Fibroblast of skin of abdomen (primary cell): ENCODE measurements around the gene SCG5.

ENCODE experiments used
- DNase-seq: peaks from one replicate; pipeline ENCODE4 v3.0.0-alpha.2; 2013

Gene SCG5

DNA sequence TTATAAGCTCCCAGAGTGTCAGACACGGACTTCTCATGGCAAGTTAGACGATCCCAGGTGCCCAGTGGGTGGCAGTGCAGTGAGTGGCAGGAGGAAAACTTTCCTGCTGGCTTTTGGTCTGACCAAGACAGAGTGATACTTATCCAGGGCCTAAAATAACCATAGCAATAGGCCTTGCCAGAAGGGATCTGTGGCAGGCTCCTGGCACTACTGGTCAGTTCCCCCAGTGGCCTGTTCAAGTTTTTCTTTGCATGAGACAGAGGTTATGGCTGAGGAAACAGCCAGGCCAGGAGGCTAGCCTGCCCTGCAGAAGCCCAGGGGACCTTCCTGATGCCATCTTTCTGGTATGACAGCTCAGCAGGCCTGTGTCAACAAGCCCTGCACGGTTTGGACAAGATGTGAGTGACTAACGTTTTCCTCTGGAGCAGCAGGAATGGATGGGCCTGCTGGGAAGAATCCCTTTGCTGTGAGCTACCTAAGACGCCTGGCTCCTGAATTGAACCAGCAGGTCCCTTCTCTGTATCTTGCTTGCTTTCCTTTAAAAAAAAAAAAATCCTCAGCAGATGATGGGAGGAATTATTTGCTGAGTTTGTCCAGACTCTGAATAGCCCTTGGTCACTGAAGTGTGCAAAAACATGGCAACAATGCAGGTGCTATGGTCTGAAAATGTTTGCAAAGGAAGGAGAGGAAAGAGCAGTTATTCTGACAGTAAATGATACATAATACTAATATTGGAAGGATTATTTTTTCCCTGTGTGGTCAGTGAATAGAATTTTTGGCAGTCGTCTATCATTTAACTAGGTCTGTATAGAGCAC lies 18.0 kb downstream of the SCG5 start:
- peak; percentile 68 for DNase-seq

DNA sequence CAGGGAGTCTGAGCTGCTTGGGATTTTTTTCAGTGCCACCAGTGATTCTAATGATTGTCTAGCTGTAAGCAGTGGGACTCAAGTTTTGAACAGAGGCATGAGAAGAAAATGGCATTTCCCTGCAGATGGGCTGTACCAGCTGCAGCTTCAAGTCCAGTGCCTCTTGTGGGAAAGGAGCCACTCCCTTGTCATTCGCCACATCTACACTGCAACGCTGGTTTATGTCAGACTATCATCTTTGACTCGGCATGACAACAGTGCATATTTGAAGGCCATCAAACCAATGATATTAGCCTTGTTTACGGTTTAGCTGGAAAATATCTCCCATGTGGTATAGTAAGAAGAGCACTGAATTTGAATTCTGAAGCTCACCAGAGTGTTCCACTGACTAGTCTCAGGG lies 22.2 kb downstream of the SCG5 start:
- DNase-seq: no peak

DNA sequence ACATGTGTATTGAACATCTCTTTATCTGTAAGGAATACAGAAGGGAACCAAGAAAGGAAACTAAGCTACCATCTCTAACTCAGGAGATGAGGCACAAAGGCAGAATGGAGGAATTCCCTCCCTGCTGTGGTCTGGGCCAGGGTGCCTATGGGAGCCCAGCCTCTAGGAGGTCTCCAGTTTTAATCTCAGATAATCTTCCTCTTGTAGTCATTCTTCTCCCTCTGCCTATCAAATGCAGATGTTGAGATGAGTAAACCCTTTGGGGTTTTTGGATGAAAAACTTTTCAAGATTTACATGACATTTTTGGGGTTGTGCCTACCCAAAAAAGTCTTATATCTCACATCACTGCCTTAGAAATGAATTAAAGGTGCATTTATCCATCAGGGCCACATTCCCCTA lies 23.3 kb downstream of the SCG5 start:
- DNase-seq: peak; percentile 70

DNA sequence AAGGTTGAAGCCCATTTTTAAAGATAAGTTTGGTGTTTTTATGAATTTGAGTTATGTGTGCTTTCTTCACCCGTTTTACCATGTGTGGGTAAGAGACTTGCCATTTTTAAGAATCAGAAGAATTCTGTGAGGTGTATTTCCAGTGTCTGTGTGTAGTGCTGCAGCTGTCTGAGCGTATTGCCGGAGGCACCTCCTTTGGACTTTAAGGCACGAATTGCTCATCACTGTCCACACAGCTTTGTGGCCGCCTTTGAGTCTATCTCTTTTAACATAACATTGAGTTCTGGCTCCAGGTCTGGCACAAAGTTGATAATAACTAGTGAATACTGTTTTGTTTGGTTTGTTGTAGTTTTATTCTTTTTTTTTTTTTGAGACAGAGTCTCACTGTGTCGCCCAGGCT lies 25.8 kb downstream of the SCG5 start:
- no peak for DNase-seq

DNA sequence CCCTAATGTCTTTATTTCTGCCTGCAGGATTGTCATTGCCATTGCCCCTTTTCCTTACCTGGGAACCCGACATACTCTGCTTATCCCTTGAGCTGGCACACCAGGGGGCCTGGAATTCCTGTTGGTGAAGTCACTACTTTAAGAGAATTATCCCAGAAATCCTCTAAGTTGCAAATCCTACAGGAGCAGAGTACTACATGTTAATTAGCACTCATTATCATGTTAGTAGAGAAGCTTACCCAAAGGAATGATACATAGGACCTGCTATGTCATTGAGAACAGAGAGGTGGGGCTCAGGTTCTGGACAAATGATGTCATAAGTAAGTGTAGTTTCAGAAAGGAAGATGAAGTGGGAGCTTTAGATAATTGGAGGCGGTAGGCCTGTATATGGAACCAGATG lies 27.4 kb downstream of the SCG5 start:
- DNase-seq: no peak

DNA sequence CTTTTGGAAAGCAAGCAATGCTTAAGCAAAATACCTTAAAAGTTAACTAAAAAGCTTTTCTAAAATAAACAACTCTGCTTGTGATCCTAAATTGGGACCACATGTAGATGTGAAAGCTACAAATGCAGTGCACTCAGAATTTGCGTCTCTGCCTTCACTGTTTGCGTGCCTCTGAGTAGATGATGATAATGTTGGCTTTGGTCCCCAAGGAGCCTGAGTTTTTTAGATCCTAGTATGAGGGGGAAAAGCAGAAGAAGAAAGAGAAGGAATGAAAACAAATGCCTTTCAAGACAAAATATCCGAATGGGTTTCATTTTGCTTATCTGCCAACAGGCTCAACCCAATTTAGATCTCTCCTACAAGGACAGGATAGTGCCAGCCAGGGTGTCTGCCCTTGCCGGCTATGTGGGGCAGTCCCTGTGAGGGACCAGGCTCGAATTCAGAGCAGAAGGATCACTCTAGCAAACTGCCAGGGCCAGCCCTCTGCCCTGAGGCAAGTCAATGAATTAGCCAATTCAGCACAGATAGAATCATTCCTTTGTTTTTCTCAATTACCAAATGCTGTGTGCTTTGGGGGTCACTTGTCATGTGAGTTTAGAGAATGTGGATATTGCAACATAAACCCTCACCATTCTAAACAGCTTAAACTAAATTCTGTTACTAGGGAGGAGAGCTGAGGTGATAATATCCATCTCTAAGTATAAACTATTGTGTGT lies 28.5 kb downstream of the SCG5 start:
- DNase-seq: peak; percentile 83

DNA sequence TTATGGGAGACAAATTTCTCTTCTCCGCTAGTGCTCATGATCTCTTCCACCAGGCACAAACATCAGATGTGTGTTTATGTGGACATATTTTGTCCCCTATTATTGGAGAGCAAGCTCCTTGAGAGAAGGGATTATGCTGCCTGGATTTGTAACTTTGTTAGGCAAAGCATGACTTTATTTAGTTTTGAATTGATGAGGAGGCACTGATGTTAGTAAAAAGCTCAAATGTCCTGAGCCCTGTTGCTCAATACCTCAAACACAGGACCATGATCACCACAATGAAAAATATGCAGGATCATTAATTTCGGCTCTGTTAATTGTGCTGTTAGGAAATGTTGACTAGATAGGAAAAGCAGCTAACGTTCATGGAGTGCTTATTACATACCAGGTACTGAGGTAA lies 29.1 kb downstream of the SCG5 start:
- DNase-seq: no peak

DNA sequence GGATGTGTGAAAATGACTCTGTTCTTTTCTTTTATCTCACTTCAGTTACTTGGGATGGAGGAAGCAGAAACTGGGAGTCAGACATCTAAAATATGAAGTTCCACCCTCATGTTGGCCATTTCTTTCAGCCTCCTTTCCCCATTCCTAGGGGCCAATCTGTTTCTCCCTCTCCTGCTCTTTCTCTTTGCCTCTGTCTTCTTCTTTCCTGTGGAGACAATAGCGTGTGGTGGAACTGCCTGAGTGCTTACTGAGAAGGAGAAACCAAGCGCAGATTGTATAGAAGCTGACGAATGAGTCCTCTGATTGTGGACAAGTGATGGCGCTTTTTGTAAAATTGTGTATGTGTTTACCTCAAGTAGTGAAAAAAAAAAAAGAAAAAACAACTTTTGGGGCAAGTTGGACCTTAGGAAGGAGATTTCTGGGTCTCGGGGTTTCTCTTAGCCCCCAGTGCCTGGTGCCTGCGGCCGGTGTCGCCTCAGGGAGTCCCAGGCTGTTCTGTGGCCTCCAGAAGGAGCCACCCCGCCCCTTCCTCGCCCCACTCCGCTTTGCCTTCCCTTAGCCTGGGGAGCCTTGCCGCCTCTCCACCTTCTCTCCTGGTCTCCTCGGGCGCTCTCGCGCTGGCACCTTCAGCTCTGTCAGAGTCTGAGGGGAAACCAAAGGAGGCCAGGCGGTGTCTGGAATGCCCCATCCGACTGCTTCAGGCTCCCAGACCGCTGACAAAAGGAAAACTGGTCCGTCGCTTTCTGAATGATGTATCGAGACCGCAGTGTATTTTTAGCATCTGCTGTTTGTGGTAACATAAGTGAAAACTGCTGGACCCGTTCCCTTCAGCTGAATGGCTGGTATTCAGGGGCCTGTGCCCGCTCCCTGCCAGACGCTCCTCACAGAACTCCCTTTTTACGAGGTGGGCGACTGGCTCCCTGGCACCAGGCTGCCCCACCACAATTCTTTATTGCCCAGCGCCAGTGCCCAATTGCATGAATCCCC lies 30.1 kb downstream of the SCG5 start:
- DNase-seq: peak; percentile 90

DNA sequence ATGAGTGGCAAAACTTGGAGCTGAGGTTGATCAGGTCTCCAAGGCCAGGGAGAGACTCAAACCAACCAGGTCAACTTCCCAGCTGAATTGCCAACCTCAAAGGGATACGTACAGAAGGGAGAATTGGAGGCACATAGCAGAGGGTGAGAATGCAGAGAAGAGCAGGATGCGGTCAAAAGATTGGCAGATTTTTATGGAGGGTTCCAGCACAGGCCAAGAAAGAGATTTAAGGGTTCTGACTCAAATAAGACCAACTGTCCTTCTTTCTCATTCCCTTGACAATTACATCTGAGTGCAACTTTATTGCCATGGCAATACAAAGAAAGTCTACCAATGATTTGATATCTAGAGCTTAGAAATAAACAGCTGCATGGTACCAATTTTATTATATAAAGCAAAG lies 33.2 kb downstream of the SCG5 start:
- DNase-seq: no peak

DNA sequence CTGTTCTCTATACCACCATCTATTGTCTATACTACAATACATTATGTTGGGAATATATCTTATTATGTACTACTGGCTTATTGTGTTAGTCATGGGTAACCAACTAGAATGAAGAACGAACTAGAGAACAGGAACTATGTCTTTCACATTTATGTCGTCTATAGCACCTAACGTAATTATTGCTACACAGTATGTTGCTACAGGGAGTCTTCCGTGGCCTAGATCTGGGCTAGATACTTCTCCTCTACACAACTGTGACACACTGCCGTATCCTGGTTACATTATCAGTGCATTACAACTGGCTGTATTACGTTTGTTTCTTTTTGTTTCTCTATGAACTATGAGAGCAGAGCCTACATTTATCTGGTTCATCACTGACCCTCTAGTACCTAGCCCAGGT lies 34.0 kb downstream of the SCG5 start:
- DNase-seq: no peak

DNA sequence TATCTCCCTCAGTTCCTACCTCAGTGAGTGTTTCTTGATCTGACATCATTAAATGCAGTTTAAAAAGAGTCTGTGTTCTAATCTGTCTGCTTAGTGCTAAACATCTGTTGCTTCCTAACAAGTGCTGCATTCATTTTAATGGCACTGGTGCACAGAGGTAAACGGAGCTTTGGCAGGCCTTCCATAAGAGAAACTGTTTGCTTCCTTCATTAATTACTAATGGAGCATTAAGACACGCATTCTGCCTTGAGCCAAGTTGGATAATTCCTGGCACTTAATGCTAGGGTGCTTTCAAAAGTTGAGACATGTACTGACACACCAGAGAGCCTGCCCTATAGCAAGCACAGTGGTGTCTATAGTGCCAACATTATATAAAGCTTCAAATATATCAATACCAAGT lies 34.7 kb downstream of the SCG5 start:
- no peak for DNase-seq

DNA sequence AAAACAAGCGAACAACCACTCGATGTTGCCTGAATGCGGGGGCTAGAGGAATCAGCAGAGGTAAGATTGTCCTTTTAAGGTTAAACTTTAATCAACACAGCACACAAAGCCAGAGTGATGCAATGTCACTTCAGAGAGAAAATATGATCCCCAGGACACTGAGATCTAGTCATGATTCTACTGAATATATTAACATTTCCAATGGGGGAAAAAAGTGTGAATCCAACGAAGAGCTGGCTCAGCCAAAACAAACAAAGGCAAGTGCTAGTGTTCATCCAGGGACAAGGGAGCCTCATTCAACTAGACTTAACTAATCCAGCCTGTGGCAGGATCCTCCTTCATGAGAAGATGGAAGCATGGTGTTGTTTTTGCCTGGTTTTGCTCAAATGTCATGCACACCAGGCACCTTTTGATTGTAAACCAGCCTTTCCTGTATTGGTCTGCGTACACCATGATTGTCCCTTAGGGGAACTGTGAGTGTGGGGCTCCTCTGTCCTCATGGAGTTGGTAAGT lies 35.8 kb downstream of the SCG5 start:
- no peak for DNase-seq

DNA sequence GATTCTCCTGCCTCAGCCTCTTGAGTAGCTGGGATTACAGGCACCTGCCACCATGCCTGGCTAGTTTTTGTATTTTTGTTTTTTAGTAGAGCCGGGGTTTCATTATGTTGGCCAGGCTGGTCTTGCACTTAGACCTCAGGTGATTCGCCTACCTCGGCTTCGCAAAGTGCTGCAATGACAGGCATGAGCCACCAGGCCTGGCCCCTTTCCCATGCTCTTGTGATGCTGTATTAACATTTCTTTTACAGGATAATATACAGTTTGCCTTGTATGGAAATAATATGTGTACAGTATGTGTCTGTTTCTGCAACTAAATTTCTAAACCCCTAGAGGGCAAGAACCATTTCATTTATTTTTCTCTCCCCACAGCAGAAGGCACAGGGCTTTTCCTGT lies 37.8 kb downstream of the SCG5 start:
- no peak for DNase-seq

DNA sequence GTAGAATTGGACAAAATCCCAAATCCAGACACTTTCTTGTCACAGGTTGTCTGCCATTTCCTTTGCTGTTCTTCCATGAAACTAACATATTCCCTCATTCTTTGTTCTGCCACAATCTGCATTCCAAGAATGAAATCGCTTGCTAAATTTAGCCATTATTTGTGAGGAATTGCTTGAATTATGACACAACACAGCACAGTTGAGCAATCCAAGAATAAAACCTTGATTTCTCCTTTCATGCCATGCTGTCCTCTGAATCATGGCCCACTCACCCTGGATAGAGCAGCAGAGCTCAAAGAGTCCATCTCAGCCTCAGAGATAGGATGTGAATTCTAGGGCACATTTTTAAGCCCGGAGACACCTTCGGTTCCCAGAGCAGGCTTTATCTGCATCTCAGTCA lies 41.1 kb downstream of the SCG5 start:
- DNase-seq: peak; percentile 95

DNA sequence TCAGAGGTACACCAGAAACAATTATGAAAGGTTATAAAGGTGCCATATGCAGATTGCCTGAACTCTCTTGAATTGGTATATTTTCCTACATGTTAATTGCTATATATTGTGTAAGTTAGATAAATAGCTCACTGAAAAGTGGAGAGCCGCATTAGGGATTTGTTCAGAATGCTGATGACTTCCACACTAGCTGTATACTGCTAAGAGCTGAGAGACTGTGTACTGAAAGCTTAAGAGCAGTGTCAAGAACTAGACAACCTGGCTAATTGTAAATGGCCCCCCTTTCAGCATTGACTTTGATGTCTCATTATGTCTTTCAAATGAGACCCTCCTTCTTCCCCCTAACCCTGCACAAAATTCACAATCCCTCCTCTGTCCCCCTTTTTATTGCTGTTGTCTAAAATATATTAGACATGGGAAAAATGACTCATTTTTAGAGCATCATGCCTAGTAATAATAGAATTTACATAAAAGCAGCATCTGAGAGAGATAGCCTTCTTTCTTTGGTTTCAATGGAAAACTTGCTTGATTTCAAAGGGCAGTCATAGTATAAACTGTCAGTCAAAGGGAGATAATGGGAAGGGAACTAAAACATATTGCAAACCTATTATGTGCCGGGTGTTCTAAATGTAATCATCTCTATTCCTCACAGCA lies 41.6 kb downstream of the SCG5 start:
- DNase-seq: no peak

DNA sequence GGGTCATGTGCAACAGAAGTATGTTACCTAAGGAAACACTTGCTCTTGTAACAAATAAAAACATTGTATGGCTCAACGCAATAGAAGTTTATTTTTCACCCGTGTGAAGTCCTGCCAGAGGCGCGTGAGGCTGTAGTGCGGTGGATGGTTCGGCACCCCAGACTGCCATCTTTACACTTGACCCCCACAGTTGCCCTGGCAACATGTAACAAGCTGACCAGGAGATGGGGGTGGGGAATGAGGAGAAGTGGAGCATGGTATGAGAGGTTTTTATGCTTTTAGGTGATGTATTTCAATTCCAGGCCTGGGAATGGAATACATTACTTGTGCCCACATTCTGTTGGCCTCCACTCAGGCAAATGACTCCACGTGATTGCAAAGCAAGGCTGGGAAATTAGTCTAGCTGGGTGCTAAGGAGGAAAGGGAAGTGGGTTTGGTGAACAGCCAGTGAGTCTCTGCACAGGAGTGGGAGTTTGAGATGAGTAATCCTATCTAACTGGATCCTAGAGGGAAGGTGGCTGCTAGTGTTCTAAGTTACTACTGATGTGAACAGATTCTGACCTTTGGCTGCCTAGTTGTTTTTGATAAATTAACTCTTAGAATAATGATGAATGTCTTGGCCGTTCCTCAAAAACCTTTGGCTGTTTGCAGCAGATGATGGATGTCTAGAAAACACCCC lies 42.5 kb downstream of the SCG5 start:
- DNase-seq: peak; percentile 96

DNA sequence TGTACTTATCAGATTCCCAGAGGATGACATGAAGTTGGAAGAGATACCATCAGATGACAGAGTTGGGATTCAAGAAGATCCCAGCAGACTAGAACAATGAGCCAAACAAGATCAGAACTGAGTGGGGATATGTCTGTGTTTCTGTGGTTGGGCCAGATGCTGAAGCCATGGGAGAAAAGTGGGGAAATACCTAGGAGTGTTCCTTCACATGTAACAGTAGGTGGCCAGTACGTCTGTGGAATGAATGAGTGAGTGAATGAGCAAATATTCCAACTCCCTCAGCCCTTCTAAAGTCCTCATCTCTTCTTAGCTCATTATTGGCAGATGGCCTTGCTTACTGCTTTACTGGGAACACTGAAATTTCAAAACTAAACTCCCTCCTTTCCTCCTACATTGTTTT lies 44.1 kb downstream of the SCG5 start:
- DNase-seq: peak; percentile 83

DNA sequence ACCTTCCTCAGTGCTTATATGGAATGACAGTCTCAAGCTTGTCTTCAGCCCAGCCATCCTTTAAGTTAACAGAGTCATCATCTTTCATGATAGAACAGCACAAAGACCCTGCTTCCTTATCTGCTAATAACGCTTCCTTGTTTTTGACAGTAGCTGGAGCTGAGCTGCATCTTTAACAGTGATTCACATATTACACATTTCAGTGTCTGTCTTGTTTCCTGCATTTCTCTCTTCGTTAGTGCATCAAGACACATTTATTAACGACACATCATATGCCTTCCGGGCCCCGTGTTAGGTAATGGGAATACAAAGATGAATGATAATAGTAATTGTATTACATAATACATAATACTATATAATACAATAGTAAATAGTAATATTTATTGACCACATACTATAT lies 46.0 kb downstream of the SCG5 start:
- peak; percentile 84 for DNase-seq

DNA sequence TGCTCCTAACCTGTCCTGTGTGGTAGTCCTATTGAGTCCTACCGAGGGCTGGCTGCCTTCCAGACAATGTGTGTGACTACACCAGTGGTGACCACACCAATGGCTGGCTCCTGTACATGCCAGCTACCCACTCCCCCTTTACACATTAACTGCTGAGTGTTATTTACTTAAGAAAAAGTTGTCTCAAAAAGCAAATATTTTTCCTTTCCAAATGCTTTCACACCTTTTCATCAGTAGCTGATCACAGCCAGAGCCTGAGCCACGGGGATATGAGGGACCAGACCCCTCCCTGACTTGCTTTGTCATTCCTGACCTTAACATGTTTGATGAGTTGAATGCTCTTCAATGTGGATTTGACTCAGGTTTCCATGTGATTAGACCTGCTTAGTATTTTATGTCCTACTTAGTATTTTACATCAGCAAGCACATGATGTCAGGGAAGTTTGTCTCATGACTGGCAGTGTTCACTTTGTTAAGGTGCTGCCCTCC lies 46.7 kb downstream of the SCG5 start:
- peak; percentile 52 for DNase-seq

DNA sequence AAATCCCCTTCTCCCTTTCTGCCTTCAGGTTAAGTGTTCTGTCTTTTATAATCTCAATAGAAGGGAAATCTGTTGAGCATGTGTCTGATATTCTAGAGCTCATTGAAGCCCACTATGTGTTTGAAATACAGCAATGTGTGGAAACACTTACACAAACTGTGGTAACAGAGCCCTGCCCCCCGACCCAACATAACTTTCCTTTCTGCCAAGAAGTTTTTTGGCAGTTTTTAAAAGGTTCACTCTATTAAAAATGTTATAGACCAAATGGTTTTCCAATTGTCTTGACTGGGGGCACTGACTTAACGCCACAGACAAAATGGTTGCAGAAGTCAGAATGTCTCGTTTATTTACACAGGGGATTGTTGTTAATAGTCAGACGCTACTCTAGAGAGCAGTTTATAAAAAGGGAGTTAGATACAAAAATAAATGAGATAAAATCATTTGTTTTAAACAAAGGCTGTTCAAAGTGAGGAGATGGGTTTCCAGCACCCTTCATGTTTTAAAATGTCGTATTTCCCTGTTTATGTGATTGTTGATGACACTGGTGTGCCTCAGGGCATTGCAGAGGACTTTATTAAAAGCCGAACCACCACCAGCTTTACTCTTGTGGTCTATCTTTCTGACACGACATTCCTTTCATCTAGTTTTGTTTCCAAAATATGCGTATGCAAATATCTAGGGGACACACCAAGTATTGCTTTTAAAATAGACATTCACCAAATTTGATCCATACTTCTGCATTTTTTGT lies 49.6 kb downstream of the SCG5 start:
- no peak for DNase-seq

DNA sequence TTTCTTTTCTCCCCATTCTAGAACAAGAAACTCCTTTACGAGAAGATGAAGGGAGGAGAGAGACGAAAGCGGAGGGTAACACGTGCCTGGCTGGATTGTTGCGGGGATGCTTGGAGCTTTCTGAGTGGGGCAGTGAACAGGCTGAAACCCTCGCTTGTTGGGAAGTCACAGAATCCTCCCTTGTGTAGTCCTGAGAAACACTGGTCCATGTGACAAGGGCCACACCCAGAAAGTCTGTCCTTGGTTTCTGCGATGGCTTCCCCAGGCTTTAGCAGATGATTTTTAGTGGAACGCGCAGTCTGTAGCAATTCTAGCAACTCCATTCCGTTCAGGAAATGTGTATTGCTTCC lies 50.2 kb downstream of the SCG5 start:
- no peak for DNase-seq
